GM12878 (cell line): Measurements from ENCODE around the gene ULBP1. TPM values are rescaled to one million over a fixed set of nuclear protein-coding genes. Genes with fewer than 3 reads are reported as not detected.
"Not testable (repeated sequence)": the region's sequence is repeated elsewhere in the genome, so short reads cannot be mapped to it uniquely, and the experiment has no call there.

Source experiments
- ATAC-seq: fragments of 200-7000 bp; cut with Tn5 transposase; 3 replicates; pipeline ENCODE4 v1.9.1; 2020; ENCODE audit warnings: mild to moderate bottlenecking, moderate library complexity
- BruUV-seq: library from RNA; stranded (reverse); fragments of 400-500 nt; replicated peaks from 2 replicates; lab custom pipeline; 2021; lab: Mats Ljungman, UMichigan
- CTCF ChIA-PET: fragments of 300-600 bp; sonication (Branson Sonifier 250); formaldehyde crosslinking; extraction: SDS; loops from one replicate; lab custom pipeline; 2021; ENCODE audit warnings: inconsistent platforms; lab: Yijun Ruan, JAX
- POLR2A ChIA-PET: fragments of 350-600 bp; formaldehyde crosslinking; extraction: SDS; loops from one replicate; lab custom pipeline; 2021; ENCODE audit warnings: inconsistent platforms; lab: Charles Lee
- RAD21 ChIA-PET: fragments of 300-600 bp; sonication (Branson Sonifier 250); formaldehyde crosslinking; loops from one replicate; lab custom pipeline; 2023; ENCODE audit warnings: antibody characterized with exemption; ENCODE audit not compliant: unreplicated experiment; lab: Charles Lee
- SMC1A ChIA-PET: fragments of 300-600 bp; sonication (Branson Sonifier 250); formaldehyde crosslinking; loops from one replicate; lab custom pipeline; 2023; ENCODE audit not compliant: unreplicated experiment, uncharacterized antibody; lab: Charles Lee
- DNase-seq: peaks from one replicate; pipeline ENCODE4 v3.0.0-alpha.2; 2011; ENCODE audit warnings: low read depth, low spot score
- FAIRE-seq: peaks from 3 replicates; lab custom pipeline; 2011; peaks lifted over from hg19 to GRCh38; lab: Jason Lieb, UNC
- H2AFZ ChIP-seq: 2 replicates; pipeline ENCODE4 v1.6.0; 2011; ENCODE audit warnings: low read depth, low read length, control low read depth; ENCODE audit not compliant: control insufficient read depth
- H3K27ac ChIP-seq: 2 replicates; pipeline ENCODE4 v1.5.1; 2011; ENCODE audit warnings: control low read depth; ENCODE audit not compliant: control insufficient read depth, insufficient read depth
- H3K27me3 ChIP-seq, 2 experiments: replicated peaks in 1 of 2; 2 replicates each; pipeline versions ENCODE4 v1.6.0 to v1.6.1; 2011; ENCODE audit warnings: low read length in 1 of 2; ENCODE audit not compliant: control insufficient read depth in 2 of 2, insufficient read depth in 2 of 2
- H3K36me3 ChIP-seq, 2 experiments: 2 replicates each; pipeline ENCODE4 v1.5.1; 2011; ENCODE audit warnings: low read length in 1 of 2; ENCODE audit not compliant: control insufficient read depth in 2 of 2, insufficient read depth in 2 of 2
- H3K4me1 ChIP-seq: 2 replicates; pipeline ENCODE4 v1.6.1; 2011; ENCODE audit warnings: mild to moderate bottlenecking, low read length, moderate library complexity, mixed read lengths; ENCODE audit not compliant: control insufficient read depth, insufficient read depth
- H3K4me2 ChIP-seq: 2 replicates; pipeline ENCODE4 v1.6.0; 2011; ENCODE audit warnings: control low read depth; ENCODE audit not compliant: control insufficient read depth, insufficient read depth
- H3K4me3 ChIP-seq: fragments of 200-600 bp; sonication (generic); 2 replicates; pipeline ENCODE4 v1.5.1; 2016
- H3K79me2 ChIP-seq: 2 replicates; pipeline ENCODE4 v1.6.0; 2011; ENCODE audit warnings: low read length; ENCODE audit not compliant: control insufficient read depth, insufficient read depth
- H3K9ac ChIP-seq: 2 replicates; pipeline ENCODE4 v1.8.0; 2011; ENCODE audit warnings: low read length, control low read depth, mixed read lengths; ENCODE audit not compliant: control insufficient read depth, insufficient read depth
- H3K9me3 ChIP-seq: replicated peaks from 3 replicates; pipeline ENCODE4 v1.5.1; 2011; ENCODE audit warnings: mild to moderate bottlenecking, low read length; ENCODE audit not compliant: control insufficient read depth, insufficient read depth
- H4K20me1 ChIP-seq: 2 replicates; pipeline ENCODE4 v1.6.0; 2011; ENCODE audit not compliant: control insufficient read depth, insufficient read depth
- RAD21 ChIP-seq: IDR thresholded peaks from 2 replicates; pipeline ENCODE4 v1.6.1; 2011; ENCODE audit warnings: mild to moderate bottlenecking, low read depth, low read length, moderate library complexity; ENCODE audit not compliant: insufficient read depth
- ZBTB33 ChIP-seq: fragments of 450-650 bp; IDR thresholded peaks from 2 replicates; pipeline ENCODE4 v1.6.1; 2017; ENCODE audit warnings: mild to moderate bottlenecking
- WGBS: methylation state at CpG from one replicate; pipeline ENCODE4 v1.1.6; 2016; ENCODE audit warnings: low lambda C conversion rate; ENCODE audit not compliant: insufficient replicate concordance, insufficient coverage; ENCODE audit errors: missing lambda C conversion rate; 5-methylcytosine and 5-hydroxymethylcytosine counted together
- in situ Hi-C: fragments of 300-500 bp; cut with MboI; formaldehyde crosslinking; loops from 9 replicates; pipeline ENCODE4 v1.14.3; 2018; ENCODE audit warnings: mixed read lengths
- intact Hi-C: fragments of 100-400 bp; cut with micrococcal nuclease; formaldehyde crosslinking; loops from one replicate; pipeline ENCODE4 v1.14.2; 2022; ENCODE audit not compliant: unreplicated experiment
- polyA plus RNA-seq, 11 experiments: library from polyadenylated mRNA; depleted of rRNA in 4 of 11; unstranded in 6 of 11; stranded (reverse) in 5 of 11; fragments of >200 nt; fragmentation: Nextera tagmentation in 4 of 11; fragmentation: Illumina TruSeq in 1 of 11; extraction: Ambion mirVana in 4 of 11; extraction: Trizol in 1 of 11; gene quantifications; 1 replicate in 1 of 11; 2 replicates in 10 of 11; pipeline versions ENCODE4 v1.2.1 to v1.2.3, GENCODE V29; 2011 to 2016; ENCODE audit warnings: inconsistent platforms in 2 of 11, missing spikeins in 2 of 11, low read depth in 1 of 11
- total RNA-seq, 4 experiments: library from RNA; depleted of rRNA in 3 of 4; stranded (reverse); fragments of >200 nt in 3 of 4; fragmentation: Illumina TruSeq in 1 of 4; extraction: Trizol in 1 of 4; gene quantifications; 2 replicates each; pipeline versions ENCODE4 v1.2.1 to v1.2.3, GENCODE V29; 2013 to 2021

ULBP1 gene
- total and polyA plus RNA-seq, 10 of the 15 experiments (the other 5 are each of a cell fraction or from before 2014, with no cell fraction given) = 0.02 to 0.12 (median 0.04) TPM; not detected in 7

GRCh38 chr6:149936743-149937142 is 27.0 kb upstream of the ULBP1 start (continued):
- TF ChIP-seq RAD21 (no peak), ZBTB33 (no peak)
- TF ChIP-seq, all 136 proteins: peak for 0

GRCh38 chr6:149938013-149938570 is 25.7 kb upstream of the ULBP1 start:
- FAIRE-seq, H3K27ac ChIP-seq, SMC1A ChIA-PET, CTCF ChIA-PET, DNase-seq, H3K36me3 ChIP-seq, POLR2A ChIA-PET, H3K9ac ChIP-seq, H3K79me2 ChIP-seq, H4K20me1 ChIP-seq, H3K9me3 ChIP-seq: not testable (repeated sequence)
- Histone ChIP-seq H3K4me2 (peak overlapping the region; percentile 78), H3K4me1 (peaks cover 16% of the 10 kb centered on the region), H2AFZ (peak overlapping the region; percentile 51), H3K4me3 (peak overlapping the region; percentile 53; the same call in 1 of the 2 replicates), H3K27me3 (peaks cover 9 to 14% of the 10 kb centered on the region in 2 experiments)
- BruUV-seq = TSS peak; percentile 78
- intact Hi-C loops = loop anchor here (5.0 to 10.0 kb wide), 4 partner anchors 129 to 877 kb away; partner anchors contain the start of gene ULBP3
- in situ Hi-C loops = loop anchor here (5.0 to 10.0 kb wide), 2 partner anchors 69 to 877 kb away; no protein-coding TSS in a partner anchor
- peak; percentile 56 for ATAC-seq
- WGBS = under 1% methylated on average over 15 of the region's 20 CpGs
- RAD21 ChIA-PET = interaction anchor here (1.0 kb wide), 1 partner anchor 79 kb away, joined by 3 read pairs; no protein-coding TSS in a partner anchor
